HG03135 (cell line): Measurements from ENCODE around the gene CDH18.

Experiments used
- ATAC-seq: cut with Tn5 transposase; IDR thresholded peaks from one replicate; pipeline ENCODE4 v1.9.1; 2021; ENCODE audit warnings: mild to moderate bottlenecking, moderate library complexity; ENCODE audit not compliant: unreplicated experiment

The CDH18 gene

GRCh38 chr5:19497229-19497815 lies 490.7 kb downstream of the CDH18 start:
- no peak for ATAC-seq

DNA sequence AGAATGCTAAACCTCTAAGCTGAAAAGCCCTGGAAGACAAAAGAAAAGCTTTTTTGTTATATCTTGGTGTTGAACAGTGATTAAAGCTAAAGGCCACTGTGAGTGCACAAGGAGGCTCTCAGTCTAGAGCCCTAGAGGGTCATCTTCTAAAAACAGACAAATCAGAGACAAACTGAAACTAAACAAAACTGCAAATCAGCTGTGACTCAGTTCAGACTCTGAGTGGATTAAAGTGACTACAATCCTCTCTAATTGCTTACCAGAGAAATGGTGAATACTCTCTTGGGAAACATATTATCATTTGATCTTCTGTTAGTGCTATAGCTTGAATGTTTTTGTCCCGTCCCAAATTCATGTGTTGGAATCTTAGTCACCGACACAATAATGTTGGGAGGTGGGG lies 491.9 kb downstream of the CDH18 start:
- no peak for ATAC-seq

DNA sequence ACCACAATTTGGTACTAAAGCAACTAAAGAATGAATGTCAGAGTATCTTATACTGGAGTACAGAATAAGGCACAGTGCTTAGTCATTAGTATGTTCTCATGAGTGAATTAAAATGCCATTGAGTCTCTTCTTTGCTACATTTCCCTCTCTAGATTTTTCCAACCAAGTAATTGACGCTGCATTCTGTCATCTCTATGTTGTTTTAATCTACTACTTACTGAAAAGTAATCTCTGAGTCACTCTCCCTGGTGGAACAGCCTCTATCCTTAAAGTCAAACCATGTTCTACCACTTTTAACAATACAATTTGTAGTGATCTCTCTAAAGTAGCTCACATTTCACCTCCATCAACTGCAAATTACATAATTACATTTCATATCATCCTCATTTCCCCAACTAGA lies 495.1 kb downstream of the CDH18 start:
- no peak for ATAC-seq

- no peak for ATAC-seq
These were observed 499.2 kb downstream of the CDH18 start for GRCh38 chr5:19488786-19489185.

DNA sequence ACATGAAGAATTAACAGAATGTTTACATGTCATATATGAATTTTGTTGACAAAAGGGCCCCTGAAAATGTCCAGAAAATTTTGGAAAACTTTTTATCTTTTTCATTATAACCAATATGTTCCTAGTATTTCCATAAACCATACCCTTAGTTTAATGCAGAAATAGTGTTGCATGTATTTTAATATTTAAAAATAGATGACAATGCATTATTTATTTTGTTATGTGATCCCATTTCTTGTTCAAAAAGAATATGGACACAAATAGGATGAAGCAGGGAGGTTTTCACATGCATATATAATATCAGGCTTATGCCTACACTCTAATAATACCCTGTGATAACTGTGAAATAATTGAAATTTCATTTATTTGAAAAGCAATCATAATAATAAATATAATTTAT lies 500.5 kb downstream of the CDH18 start:
- ATAC-seq = no peak

DNA sequence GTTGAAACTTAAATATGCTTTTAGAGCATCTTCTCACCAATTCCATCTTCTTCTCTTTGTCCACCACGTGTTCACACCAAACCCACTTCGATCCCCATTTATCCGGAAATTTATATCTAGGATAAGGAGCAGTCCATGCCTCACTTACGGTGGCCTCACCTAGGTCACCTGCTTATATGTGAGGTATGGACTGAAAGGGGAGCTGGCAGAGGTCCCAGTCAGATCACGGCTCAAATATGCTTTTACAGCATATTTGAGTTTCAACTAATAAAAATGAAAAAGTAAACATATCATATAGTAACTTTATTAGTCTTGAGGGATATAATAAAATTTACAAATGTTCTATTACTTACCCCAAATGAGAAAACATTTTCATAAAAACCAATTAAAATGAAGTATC lies 508.4 kb downstream of the CDH18 start:
- no peak for ATAC-seq

DNA sequence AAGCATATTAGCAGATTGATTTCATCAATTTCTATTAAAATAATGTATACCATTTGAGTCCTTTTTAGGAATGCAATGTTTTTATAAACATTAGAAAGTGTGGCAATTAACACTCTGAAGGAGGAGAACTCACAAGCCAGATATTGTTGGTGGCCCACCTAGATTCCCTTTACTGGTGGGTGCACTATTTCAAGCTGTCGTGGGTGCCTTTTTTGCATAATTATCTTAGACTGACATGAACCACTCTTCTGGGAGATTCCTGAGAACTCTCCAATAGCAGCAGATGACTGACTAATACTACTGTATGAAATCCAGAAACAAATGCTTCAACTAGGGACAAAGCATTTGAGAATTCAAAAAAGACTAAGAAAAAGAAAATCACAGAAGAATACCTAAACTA lies 526.0 kb downstream of the CDH18 start:
- no peak for ATAC-seq

DNA sequence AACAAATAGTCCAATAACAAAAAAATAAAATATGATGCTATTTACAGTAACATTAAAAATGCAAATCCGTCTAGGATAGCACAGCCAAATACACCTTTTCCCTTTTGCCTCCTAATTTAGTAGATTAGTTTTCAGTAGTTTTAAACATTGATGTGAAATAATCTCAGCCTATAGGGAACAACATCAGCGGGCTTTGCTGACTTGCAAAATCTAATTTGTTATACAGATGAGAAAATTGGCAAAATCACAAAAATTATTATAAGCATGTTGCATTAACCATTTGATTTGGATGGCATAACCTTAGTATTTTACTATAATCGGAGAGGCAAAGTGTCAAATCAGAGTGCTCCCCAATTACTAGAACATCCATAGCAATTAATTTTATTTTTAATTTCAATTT lies 563.5 kb downstream of the CDH18 start:
- ATAC-seq = no peak
